Neural progenitor cell (in vitro differentiated cells): ENCODE data around the gene TMCC3.

Experiments
- EZH2 ChIP-seq: fragments of 200-600 bp; sonication (generic); IDR thresholded peaks from 2 replicates; pipeline ENCODE4 v1.6.1; 2017; ENCODE audit warnings: antibody characterized with exemption, mild to moderate bottlenecking, moderate library complexity
- EZH2phosphoT487 ChIP-seq: fragments of 200-600 bp; sonication (generic); IDR thresholded peaks from 2 replicates; pipeline ENCODE4 v1.6.1; 2017; ENCODE audit warnings: antibody characterized with exemption
- TF ChIP-seq, protein P1 (sequence below): fragments of 200-600 bp; sonication (generic); IDR thresholded peaks from 2 replicates; pipeline ENCODE4 v1.5.1; 2017; ENCODE audit warnings: antibody characterized with exemption, mild to moderate bottlenecking

DNA sequence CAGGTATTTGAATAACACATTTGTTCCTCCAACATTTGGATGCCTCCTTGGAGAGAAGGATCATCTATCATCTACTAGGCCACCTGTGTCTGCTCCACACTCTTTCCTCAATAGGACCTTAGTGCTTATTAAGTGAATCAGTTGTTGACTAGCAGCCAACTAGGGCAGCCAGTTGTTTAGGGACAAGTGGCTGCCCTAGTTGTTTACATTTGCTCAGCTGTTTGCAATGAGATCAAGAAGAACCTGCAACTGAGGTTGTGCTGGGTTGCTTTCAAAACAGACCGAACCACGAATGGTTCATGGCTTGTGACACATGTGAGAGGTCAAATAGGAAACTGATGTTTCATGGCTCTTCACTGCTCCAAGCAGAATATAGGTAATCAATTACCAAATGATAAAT, 53.8 kb downstream of the TMCC3 start:
- TF ChIP-seq, protein P1, sequence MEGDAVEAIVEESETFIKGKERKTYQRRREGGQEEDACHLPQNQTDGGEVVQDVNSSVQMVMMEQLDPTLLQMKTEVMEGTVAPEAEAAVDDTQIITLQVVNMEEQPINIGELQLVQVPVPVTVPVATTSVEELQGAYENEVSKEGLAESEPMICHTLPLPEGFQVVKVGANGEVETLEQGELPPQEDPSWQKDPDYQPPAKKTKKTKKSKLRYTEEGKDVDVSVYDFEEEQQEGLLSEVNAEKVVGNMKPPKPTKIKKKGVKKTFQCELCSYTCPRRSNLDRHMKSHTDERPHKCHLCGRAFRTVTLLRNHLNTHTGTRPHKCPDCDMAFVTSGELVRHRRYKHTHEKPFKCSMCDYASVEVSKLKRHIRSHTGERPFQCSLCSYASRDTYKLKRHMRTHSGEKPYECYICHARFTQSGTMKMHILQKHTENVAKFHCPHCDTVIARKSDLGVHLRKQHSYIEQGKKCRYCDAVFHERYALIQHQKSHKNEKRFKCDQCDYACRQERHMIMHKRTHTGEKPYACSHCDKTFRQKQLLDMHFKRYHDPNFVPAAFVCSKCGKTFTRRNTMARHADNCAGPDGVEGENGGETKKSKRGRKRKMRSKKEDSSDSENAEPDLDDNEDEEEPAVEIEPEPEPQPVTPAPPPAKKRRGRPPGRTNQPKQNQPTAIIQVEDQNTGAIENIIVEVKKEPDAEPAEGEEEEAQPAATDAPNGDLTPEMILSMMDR: no peak
- TF ChIP-seq EZH2 (no peak), EZH2phosphoT487 (no peak)
